Immature natural killer cell (primary cell): Measurements from ENCODE around the gene KLC4. TPM values are rescaled to one million over a fixed set of nuclear protein-coding genes. Genes with fewer than 3 reads are reported as not detected.

Source experiments
- DNase-seq, 3 donors: peaks; one replicate each; pipeline ENCODE4 v3.0.0; 2022; ENCODE audit warnings: mixed read lengths in 1 of 3
- H3K27ac Mint-ChIP-seq, 6 donors: one replicate each; pipeline ENCODE4 v1.8.0; 2020; ENCODE audit warnings: mixed read lengths in 6 of 6, mild to moderate bottlenecking in 5 of 6, inconsistent platforms in 4 of 6, moderate library complexity in 3 of 6
- H3K27me3 Mint-ChIP-seq, 3 donors: one replicate each; pipeline ENCODE4 v1.8.0; 2020 to 2021; ENCODE audit warnings: low read depth in 3 of 3, mild to moderate bottlenecking in 3 of 3, mixed read lengths in 3 of 3, moderate library complexity in 3 of 3, inconsistent platforms in 1 of 3
- H3K36me3 Mint-ChIP-seq, 3 donors: one replicate each; pipeline ENCODE4 v1.8.0; 2020; ENCODE audit warnings: mixed read lengths in 3 of 3, inconsistent platforms in 2 of 3, mild to moderate bottlenecking in 2 of 3
- H3K4me1 Mint-ChIP-seq, 2 donors: one replicate each; pipeline ENCODE4 v1.8.0; 2020; ENCODE audit warnings: inconsistent platforms in 2 of 2, mild to moderate bottlenecking in 2 of 2, mixed read lengths in 2 of 2, moderate library complexity in 1 of 2
- H3K4me3 Mint-ChIP-seq, 5 donors: one replicate each; pipeline ENCODE4 v1.8.0; 2020; ENCODE audit warnings: mild to moderate bottlenecking in 5 of 5, mixed read lengths in 5 of 5, inconsistent platforms in 3 of 5, moderate library complexity in 3 of 5
- H3K9me3 Mint-ChIP-seq, 6 donors: one replicate each; pipeline ENCODE4 v1.8.0; 2020; ENCODE audit warnings: mild to moderate bottlenecking in 6 of 6, mixed read lengths in 6 of 6, inconsistent platforms in 4 of 6, moderate library complexity in 3 of 6
- polyA plus RNA-seq, 3 donors: library from polyadenylated mRNA; unstranded; fragments of 300-500 nt; fragmentation: Illumina TruSeq; gene quantifications; one replicate each; pipeline ENCODE4 v1.2.3, GENCODE V29; 2021

The KLC4 gene
- polyA plus RNA-seq, 3 donors from 2014 or later: 9.1 to 14.4 (median 11.0) TPM

DNA sequence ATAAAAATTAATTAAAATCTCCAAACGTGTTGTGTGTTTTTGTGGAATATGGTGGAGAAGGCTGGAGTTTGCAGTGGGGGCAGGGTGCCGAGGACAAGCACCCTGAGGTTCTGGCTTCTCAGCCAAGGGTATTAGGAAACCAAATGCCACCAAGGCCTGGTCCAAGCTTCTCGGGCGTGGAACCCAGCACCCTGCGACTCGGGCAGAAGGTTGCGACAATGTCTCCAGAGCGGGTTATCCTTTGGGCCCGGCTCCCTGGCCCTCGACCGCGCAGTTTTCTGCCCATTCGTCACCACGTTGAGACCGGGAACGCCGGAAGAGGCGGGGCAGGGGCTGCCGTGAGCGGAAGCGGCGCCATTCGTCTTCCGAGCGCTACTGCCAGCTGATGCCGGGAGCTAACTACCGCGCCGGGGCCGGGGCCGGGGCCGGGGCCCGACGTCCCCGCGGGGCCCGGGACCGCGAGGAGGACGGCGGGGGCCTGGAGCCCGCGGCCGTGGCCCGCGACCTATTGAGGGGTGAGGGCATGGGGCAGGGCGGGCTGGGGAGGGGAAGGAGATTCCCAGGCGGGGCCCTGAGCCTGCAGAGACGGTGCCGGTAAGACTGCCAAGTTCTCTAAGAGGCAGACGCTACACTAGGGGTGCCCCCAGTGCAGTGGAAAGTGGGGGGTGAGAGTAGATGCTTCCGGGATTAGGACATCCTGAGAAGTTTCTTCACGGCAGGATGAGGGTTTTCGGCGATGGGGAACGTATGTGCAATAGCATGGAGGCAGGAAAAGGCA is 38.0 kb upstream of the KLC4 start, which contains the start of gene RRP36:
Gene RRP36, plus strand, starts transcription at position 354 of the 778 bp plus-strand sequence. Its CDS starts 32 bp downstream, at position 386.
- H3K27ac Mint-ChIP-seq: peak within 1 kb of the TSS; percentile 88 to 99 (median 92)
- H3K36me3 Mint-ChIP-seq: peaks cover 11 to 31% (median 16%) of the 10 kb centered on the region in 3 donors
- peak; percentile 58 to 62 (median 61) for DNase-seq
- H3K4me3 Mint-ChIP-seq: peak within 1 kb of the TSS; percentile 97 to 100 (median 99)
- H3K27me3 Mint-ChIP-seq: no peaks in the 10 kb centered on the region
- peaks cover 32 to 35% of the 10 kb centered on the region in 2 donors for H3K4me1 Mint-ChIP-seq
- H3K9me3 Mint-ChIP-seq: no peaks in the 10 kb centered on the region

DNA sequence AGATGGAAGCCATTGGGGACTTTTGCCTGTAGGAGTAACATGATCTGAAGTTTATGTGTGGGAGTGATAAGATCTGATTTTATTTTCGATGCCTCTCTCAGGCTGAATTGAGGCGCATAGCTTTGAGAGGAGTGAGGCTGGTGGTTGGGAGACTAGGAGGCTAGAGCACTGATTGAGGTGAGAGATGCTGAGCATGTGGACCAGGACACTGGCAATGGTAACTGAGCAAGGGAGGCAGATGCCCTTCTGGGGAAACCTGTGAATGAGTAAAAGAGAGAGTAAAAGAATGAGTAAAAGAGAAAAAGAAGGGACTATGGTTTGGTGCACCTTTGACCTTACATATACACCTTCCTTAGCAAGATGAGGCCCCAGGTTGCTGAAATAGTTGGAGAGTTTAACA is 35.0 kb upstream of the KLC4 start:
- Mint-ChIP-seq H3K9me3 (no peaks in the 10 kb centered on the region), H3K27ac (peak overlapping the region in 5 of 6 donors; percentile 5 to 77 (median 53)), H3K4me3 (peak overlapping the region in 3 of 5 donors; percentile 11 to 44 (median 25)), H3K4me1 (peaks cover 21 to 29% of the 10 kb centered on the region in 2 donors), H3K36me3 (peaks cover 21 to 27% (median 22%) of the 10 kb centered on the region in 3 donors), H3K27me3 (no peaks in the 10 kb centered on the region)
- no peak for DNase-seq

DNA sequence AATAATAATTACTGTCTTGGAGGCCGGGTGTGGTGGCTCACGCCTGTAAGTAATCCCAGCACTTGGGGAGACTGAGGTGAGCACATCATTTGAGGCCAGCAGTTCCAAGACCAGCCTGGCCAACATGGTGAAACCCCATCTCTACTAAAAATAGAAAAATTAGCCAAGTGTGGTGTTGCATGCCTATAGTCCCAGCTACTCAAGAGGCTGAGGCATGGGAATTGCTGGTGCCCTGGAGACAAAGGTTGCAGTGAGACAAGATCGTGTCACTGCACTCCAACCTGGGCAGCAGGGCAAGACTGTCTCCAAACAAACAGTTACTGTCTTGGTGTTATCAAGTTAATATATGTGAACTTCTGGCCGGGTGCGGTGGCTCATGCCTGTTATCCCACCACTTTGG is 33.1 kb upstream of the KLC4 start:
- H3K27ac Mint-ChIP-seq: peak overlapping the region in 1 of 6 donors; percentile 17
- DNase-seq: no peak
- peaks cover 21% of the 10 kb centered on the region in 2 donors for H3K4me1 Mint-ChIP-seq
- no peak overlapping the region for H3K4me3 Mint-ChIP-seq
- peaks cover 21 to 27% (median 27%) of the 10 kb centered on the region in 3 donors for H3K36me3 Mint-ChIP-seq
- no peaks in the 10 kb centered on the region for H3K9me3 Mint-ChIP-seq
- no peaks in the 10 kb centered on the region for H3K27me3 Mint-ChIP-seq

DNA sequence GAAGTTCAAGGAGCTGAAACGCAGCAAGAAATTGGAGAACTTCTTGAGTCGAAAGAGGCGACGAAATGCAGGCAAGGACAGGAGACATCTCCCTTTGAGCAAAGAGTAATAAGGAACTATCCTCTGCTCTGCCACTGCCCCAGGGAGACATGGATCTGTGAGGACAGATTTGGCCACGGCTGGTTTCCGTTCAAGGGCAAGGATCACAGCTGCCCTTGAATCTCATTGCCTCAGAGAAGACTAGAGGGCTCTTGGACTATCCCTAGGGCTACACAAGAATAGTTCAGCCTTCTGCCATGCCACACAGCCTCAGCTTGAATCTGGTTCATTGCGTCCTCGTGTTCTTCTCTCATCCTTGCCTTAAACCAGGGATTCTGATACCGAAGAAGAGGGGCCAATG is 30.3 kb upstream of the KLC4 start:
- Mint-ChIP-seq H3K9me3 (no peaks in the 10 kb centered on the region), H3K27ac (no peak overlapping the region), H3K36me3 (peaks cover 23 to 33% (median 25%) of the 10 kb centered on the region in 3 donors), H3K4me3 (no peak overlapping the region), H3K4me1 (peaks cover 8 to 9% of the 10 kb centered on the region in 2 donors), H3K27me3 (no peaks in the 10 kb centered on the region)
- DNase-seq: no peak

DNA sequence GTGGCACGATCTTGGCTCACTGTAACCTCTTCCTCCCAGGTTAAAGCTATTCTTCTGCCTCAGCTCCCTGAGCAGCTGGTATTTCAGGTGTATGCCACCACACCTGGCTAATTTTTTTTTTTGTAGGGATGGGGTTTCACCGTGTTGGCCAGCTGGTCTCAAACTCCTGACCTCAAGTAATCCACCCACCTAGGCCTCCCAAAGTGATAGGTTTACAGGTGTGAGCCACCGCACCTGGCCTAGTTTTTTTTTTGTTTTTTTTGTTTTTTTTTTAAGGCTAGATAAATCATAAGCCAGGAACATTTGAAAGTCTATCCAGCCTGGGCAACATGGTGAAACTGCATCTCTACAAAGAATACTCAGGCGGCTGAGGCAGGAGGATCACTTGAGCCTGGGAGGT is 27.1 kb upstream of the KLC4 start:
- Mint-ChIP-seq H3K36me3 (peaks cover 11 to 18% (median 12%) of the 10 kb centered on the region in 3 donors), H3K27me3 (no peaks in the 10 kb centered on the region), H3K4me1 (peaks cover 0 to 3% of the 10 kb centered on the region in 2 donors), H3K4me3 (no peak overlapping the region), H3K27ac (no peak overlapping the region), H3K9me3 (no peaks in the 10 kb centered on the region)
- no peak for DNase-seq

DNA sequence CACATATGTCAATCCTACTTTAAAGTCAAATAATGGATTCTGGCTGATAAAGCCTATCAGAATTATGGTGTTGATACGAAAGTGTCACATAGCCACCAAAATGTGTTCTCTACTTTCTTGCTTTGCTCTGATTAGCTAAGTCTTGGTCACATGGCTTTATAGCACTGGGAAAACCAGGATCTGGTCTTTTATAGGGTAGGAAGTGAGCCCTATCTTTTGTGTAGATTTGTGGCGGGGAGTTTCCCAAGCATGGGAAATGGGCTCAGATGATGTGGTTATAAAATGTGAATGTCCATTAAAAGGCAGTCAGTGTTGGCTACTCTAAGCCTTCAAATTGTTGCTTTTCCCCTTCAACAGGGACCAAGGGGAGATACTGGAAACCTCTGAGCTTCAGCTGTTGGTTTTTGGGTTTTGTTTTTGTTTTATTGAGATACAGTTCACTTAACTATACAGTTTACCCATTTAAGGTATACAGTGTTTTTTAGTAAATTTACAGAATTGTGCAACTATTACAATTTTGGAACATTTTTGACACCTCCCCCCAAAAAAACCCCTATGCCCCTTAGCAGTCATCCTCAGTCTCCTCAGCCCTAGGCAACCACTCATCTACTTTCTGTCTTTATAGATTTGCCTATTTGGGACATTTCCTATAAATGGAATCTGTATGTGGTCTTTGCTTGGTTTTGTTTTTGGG is 25.8 kb upstream of the KLC4 start:
- Mint-ChIP-seq H3K27ac (peak overlapping the region in 5 of 6 donors; percentile 5 to 78 (median 32)), H3K9me3 (no peaks in the 10 kb centered on the region), H3K36me3 (peaks cover 5 to 13% (median 11%) of the 10 kb centered on the region in 3 donors), H3K27me3 (peaks cover 0 to under 1% (median 0%) of the 10 kb centered on the region in 3 donors), H3K4me3 (no peak overlapping the region), H3K4me1 (no peaks in the 10 kb centered on the region)
- DNase-seq: no peak

DNA sequence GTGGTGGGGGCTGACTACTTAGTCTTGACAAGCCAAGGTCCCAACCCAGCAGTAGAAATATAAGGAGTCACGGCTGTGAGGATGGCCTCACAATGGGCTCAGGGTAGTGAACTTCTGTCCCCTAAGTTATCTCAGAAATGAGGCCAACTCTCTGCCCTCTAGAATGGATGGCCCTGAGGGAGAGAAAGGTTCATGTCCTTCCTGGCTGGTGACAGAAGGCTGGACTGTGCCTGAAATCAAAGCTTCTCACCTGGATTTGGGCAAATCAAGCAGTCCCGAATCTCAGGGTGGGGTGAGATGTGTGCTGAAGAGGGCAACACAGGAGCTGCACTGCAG is 25.3 kb upstream of the KLC4 start:
- Mint-ChIP-seq H3K4me3 (no peak overlapping the region), H3K4me1 (no peaks in the 10 kb centered on the region), H3K27ac (peak overlapping the region in 1 of 6 donors; percentile 50), H3K9me3 (no peaks in the 10 kb centered on the region), H3K27me3 (peaks cover 0 to 2% (median 0%) of the 10 kb centered on the region in 3 donors), H3K36me3 (peaks cover 5 to 13% (median 12%) of the 10 kb centered on the region in 3 donors)
- no peak for DNase-seq

DNA sequence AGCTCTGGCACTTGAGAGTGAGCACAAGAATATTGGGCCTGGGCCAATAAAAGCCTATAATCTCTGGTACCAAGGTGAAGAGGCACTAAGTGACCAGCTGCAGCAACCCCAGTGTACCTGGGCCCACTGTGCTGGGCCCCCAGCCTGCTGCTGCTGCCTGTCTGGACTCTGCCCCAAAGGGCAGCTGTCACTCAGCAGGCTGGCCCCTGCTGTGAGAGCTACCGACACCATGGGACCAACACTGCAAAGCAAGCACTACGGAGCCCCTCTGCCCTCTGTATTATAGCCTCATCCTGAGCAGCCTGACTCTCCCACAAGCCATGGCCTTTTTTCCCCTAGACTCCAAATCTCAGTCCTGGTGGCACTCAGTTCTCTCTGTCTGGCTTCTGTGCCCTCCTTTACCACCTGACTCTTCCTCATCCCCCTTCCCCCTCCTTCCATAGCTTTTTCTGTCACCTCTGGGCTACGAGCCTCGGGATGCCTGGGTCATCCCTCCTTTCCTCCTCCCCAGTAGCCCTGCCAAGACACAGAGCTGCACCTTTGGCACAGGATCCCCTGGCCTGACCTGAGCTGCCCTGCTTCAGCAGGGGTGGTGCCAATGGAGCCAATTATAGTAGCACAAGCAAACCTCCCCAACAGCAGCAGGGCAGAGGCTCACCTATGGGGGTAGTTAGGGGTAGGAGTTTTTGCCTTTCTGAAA is 23.8 kb upstream of the KLC4 start:
- DNase-seq: no peak
- peak overlapping the region in 3 of 6 donors; percentile 21 to 49 (median 48) for H3K27ac Mint-ChIP-seq
- no peak overlapping the region for H3K4me3 Mint-ChIP-seq
- peaks cover 0 to 2% (median 0%) of the 10 kb centered on the region in 3 donors for H3K27me3 Mint-ChIP-seq
- no peaks in the 10 kb centered on the region for H3K4me1 Mint-ChIP-seq
- peaks cover 0 to 13% (median 12%) of the 10 kb centered on the region in 3 donors for H3K36me3 Mint-ChIP-seq
- no peaks in the 10 kb centered on the region for H3K9me3 Mint-ChIP-seq

DNA sequence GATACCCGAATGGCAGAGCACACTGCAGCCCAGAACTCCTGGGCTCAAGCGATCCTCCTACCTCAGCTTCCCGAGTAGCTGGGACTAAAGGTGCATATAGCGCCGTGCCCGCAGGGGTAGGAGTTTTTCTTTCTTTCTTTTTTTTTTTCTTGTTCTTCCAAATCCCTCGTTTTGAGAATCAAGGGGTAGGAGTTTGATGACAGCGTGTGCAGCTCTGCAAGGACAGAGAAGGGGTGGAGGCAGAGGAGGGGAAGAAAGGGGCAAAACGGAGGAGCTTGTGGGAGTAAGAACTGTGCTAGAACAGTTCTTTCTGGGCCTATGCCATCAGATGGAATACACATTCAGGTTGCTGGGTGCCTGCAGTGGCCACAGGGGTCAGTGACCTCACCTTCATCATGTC is 22.7 kb upstream of the KLC4 start:
- H3K27ac Mint-ChIP-seq: no peak overlapping the region
- H3K36me3 Mint-ChIP-seq: peaks cover 0 to 11% (median 9%) of the 10 kb centered on the region in 3 donors
- DNase-seq: no peak
- no peaks in the 10 kb centered on the region for H3K4me1 Mint-ChIP-seq
- no peak overlapping the region for H3K4me3 Mint-ChIP-seq
- H3K27me3 Mint-ChIP-seq: peaks cover 0 to 2% (median 0%) of the 10 kb centered on the region in 3 donors
- H3K9me3 Mint-ChIP-seq: no peaks in the 10 kb centered on the region

DNA sequence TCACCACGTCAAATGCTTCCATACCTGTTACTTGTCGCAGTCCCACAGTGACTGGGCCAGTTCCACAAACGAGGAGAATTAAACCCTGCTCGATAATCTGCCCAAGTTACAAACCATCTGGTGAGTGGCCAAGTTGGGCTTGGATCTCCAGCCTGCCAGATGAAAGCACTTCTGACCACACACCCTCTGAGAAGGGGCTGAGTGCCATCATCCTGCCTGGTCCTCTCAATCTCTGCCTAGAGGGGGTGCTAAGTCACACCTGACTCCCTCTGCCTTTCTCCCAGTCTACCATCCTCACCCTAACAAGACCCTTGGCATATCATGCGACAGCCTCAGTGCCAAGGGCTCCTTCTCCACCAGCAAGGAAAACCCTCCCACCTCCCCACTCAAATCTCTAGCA is 22.2 kb upstream of the KLC4 start:
- Mint-ChIP-seq H3K27me3 (peaks cover 0 to 2% (median 0%) of the 10 kb centered on the region in 3 donors), H3K36me3 (peaks cover 0 to 11% (median 8%) of the 10 kb centered on the region in 3 donors), H3K9me3 (no peaks in the 10 kb centered on the region), H3K4me1 (no peaks in the 10 kb centered on the region), H3K27ac (peak overlapping the region in 2 of 6 donors; percentile 0 to 18), H3K4me3 (no peak overlapping the region)
- DNase-seq: no peak

DNA sequence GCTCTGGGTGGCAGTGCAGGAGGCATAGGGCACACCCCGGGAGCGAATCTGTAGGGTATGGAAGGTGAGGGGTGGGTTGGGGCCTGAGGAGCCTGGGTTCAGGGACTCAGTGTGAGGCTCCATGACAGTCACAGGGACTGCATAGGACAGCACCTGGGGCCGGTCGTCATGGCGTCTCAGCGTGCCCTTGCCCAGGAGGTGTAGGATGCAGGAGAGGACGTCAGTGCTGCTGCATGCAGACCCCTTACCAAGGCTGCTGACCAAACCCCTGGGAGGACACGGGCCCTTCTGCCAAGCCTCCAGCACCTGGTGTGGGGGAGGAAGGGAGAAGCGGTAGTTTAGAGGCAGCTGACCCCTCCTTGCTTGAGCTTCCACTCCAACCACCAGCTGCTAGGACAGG is 21.7 kb upstream of the KLC4 start:
- Mint-ChIP-seq H3K36me3 (peaks cover 0 to 15% (median 11%) of the 10 kb centered on the region in 3 donors), H3K4me1 (no peaks in the 10 kb centered on the region), H3K9me3 (no peaks in the 10 kb centered on the region), H3K27ac (no peak overlapping the region), H3K4me3 (no peak overlapping the region), H3K27me3 (peaks cover 0 to 2% (median 0%) of the 10 kb centered on the region in 3 donors)
- DNase-seq: no peak

DNA sequence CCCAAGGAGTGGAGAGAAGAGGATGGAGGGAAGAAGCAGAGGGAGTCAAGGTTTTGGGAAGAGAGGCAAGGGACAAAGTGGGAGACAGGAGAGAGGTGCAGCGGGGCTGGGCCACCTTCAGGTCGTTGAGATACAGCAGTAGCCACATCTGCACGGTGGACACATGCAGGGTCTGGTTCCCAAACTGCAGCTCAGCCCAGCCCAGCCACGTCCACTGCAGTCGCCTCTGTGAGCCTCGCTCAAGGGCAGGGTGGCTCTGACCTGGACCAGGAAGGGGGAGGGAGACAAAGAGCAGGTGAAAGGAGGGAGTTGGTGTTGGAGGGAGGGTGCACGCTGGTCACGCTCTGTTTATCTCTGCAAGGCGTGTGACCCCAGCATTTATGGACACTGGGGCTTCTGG is 20.7 kb upstream of the KLC4 start:
- Mint-ChIP-seq H3K4me1 (no peaks in the 10 kb centered on the region), H3K27me3 (peaks cover 0 to 2% (median 0%) of the 10 kb centered on the region in 3 donors), H3K9me3 (no peaks in the 10 kb centered on the region), H3K36me3 (peaks cover 0 to 16% (median 12%) of the 10 kb centered on the region in 3 donors), H3K27ac (peak overlapping the region in 1 of 6 donors; percentile 31), H3K4me3 (no peak overlapping the region)
- DNase-seq: no peak

DNA sequence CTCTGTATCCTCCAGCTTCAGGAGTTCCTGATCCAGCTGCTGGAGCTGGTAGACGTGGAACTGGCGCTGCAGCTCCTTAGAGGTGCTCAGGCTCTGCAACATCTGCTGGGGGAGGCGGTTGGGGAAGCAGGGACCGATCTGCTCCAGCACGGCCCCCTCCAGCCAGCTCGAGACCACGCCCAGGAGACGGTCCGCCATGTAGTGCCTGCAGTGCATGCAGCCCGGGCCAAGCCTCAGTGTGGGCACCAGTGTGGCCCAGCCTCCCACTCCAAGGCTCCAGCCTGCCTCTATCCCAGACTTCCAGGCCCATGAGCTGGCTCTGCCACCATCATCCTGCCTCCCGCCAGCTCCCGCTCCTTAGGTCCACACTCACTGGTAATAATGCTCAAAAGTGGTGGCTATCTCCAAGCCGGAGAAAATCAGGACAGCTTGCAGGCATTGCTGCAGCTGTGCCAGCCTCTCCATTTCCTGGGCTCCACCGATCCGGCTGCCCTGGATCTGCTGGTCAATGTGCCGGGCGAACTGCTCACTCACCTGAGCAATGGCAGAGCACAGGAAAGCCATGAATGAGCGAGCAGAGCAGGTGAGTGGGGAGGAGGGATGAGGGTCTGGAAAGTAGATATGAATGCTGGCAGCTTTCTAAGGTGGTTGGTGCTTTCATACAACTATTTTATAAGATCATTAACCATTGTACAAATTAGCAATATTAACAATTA is 18.7 kb upstream of the KLC4 start:
- Mint-ChIP-seq H3K9me3 (no peaks in the 10 kb centered on the region), H3K4me1 (no peaks in the 10 kb centered on the region), H3K27ac (no peak overlapping the region), H3K27me3 (peaks cover 0 to 2% (median 2%) of the 10 kb centered on the region in 3 donors), H3K36me3 (peaks cover 0 to 23% (median 12%) of the 10 kb centered on the region in 3 donors), H3K4me3 (no peak overlapping the region)
- DNase-seq: no peak
